ENCODE data around the gene CCKAR. TPM values are rescaled to one million over a fixed set of nuclear protein-coding genes. Genes with fewer than 3 reads are reported as not detected.

CCKAR gene
- total RNA-seq, 5 donors from 2014 or later (not counting 1 experiment from before 2014, with no cell fraction given): not detected

DNA sequence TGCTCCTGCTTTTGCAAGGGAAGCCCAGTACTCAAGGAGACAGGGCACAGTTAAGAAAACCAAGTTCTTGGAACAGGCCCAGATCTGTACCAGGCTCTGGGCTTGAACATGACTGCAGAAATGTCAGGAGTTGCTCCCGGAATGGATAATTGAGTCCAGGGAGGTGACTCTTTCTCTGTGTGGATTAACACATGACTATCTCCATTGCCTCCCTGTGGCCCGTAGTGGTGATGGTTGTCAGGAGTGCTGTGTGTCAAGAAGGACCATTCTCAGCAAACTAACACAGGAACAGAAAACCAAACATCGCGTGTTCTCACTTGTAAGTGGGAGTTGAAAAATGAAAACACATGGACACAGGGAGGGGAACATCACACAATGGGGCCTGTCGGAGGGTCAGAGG, 39.9 kb downstream of the CCKAR start:
- Mint-ChIP-seq H3K4me1 (no peaks in the 10 kb centered on the region), H3K27ac (no peak overlapping the region), H3K9me3 (no peaks in the 10 kb centered on the region), H3K27me3 (peaks cover 0 to 6% of the 10 kb centered on the region in 2 donors), H3K4me3 (no peak overlapping the region), H3K36me3 (no peaks in the 10 kb centered on the region)
- no peaks in the 10 kb centered on the region for H3K9me3 ChIP-seq
- H3K27ac ChIP-seq (ENCODE audit: low read length): no peak overlapping the region
- H3K27me3 ChIP-seq (replicated peaks in 1 of 2; ENCODE audit: control insufficient read depth in 2 of 2, extremely low read depth in 1 of 2, insufficient read depth in 2 of 2, low read length in 1 of 2): peaks cover 0 to 6% of the 10 kb centered on the region in 2 experiments
- no peaks in the 10 kb centered on the region for H3K4me1 ChIP-seq (ENCODE audit: control insufficient read depth in 1 of 2, extremely low read depth in 1 of 2, insufficient read depth in 2 of 2, low read length in 2 of 2)
- CTCF ChIA-PET: no interaction called here
- POLR2A ChIA-PET: no interaction called here
- ATAC-seq (replicated peaks in 1 of 4) (no peak), DNase-seq (no peak)
- no peak overlapping the region for H3K4me3 ChIP-seq (ENCODE audit: control insufficient read depth in 1 of 2, extremely low read depth in 1 of 2, low read length in 1 of 2)
- H3K36me3 ChIP-seq (ENCODE audit: control insufficient read depth in 2 of 2, extremely low read depth in 1 of 2, insufficient read depth in 1 of 2, low read length in 1 of 2): no peaks in the 10 kb centered on the region
- WGBS (ENCODE audit: insufficient coverage): no CpG with 5 or more reads among the region's 5 CpGs

DNA sequence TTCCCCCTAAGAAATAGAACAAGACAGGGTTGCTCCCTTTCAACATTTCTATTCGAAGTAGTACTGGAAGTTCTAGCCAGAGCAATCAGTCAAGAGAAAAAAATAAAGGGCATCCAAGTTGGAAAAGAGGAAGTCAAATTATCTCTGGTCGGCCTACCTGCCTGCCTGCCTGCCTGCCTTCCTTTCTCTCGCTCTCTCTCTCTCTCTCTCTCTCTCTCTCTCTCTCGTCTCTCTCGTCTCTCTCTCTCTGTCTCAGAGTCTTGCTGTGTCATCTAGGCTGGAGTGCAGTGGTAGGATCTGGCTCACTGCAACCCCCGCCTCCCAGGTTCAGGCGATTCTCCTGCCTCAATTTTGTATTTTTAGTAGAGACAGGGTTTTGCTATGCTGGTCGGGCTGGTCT, 42.9 kb downstream of the CCKAR start:
- Mint-ChIP-seq H3K27me3 (peaks cover 0 to 10% of the 10 kb centered on the region in 2 donors), H3K36me3 (peaks cover 4% of the 10 kb centered on the region), H3K9me3 (peaks cover 0 to 8% (median 7%) of the 10 kb centered on the region in 3 donors), H3K4me1 (no peaks in the 10 kb centered on the region), H3K4me3 (no peak overlapping the region), H3K27ac (no peak overlapping the region)
- H3K9me3 ChIP-seq: no peaks in the 10 kb centered on the region
- H3K27ac ChIP-seq (ENCODE audit: low read length): no peak overlapping the region
- H3K4me3 ChIP-seq (ENCODE audit: control insufficient read depth in 1 of 2, extremely low read depth in 1 of 2, low read length in 1 of 2): no peak overlapping the region
- WGBS (ENCODE audit: insufficient coverage): 0% methylated on average over 1 of the region's 8 CpGs
- no peak for ATAC-seq (replicated peaks in 1 of 4)
- no peaks in the 10 kb centered on the region for H3K4me1 ChIP-seq (ENCODE audit: control insufficient read depth in 1 of 2, extremely low read depth in 1 of 2, insufficient read depth in 2 of 2, low read length in 2 of 2)
- no peaks in the 10 kb centered on the region for H3K36me3 ChIP-seq (ENCODE audit: control insufficient read depth in 2 of 2, extremely low read depth in 1 of 2, insufficient read depth in 1 of 2, low read length in 1 of 2)
- ChIA-PET CTCF (no interaction called here), POLR2A (no interaction called here)
- DNase-seq: no peak
- H3K27me3 ChIP-seq (replicated peaks in 1 of 2; ENCODE audit: control insufficient read depth in 2 of 2, extremely low read depth in 1 of 2, insufficient read depth in 2 of 2, low read length in 1 of 2): peaks cover 0 to 2% of the 10 kb centered on the region in 2 experiments

DNA sequence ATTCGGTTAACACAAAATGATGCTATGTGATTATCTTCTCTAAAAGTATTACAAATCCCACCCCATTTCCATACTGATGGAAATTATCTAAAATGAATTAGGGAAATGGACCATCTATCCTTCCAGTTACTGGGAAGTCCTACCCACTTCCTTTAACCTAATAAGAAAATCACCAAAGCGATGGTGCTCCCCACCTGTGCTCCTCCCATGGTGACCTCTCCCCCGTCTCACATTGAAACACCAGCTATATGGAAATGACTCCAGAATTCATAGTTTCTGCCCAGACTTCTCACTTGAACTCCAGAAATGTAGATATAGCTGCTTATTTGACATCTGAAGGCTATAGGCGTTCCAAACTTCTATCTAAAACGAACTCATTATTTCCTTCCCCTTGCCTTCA, 48.5 kb downstream of the CCKAR start:
- Histone ChIP-seq H3K27ac (ENCODE audit: low read length) (no peak overlapping the region), H3K9me3 (no peaks in the 10 kb centered on the region), H3K27me3 (replicated peaks in 1 of 2; ENCODE audit: control insufficient read depth in 2 of 2, extremely low read depth in 1 of 2, insufficient read depth in 2 of 2, low read length in 1 of 2) (peaks cover 0 to 2% of the 10 kb centered on the region in 2 experiments), H3K36me3 (ENCODE audit: control insufficient read depth in 2 of 2, extremely low read depth in 1 of 2, insufficient read depth in 1 of 2, low read length in 1 of 2) (no peaks in the 10 kb centered on the region), H3K4me1 (ENCODE audit: control insufficient read depth in 1 of 2, extremely low read depth in 1 of 2, insufficient read depth in 2 of 2, low read length in 2 of 2) (no peaks in the 10 kb centered on the region), H3K4me3 (ENCODE audit: control insufficient read depth in 1 of 2, extremely low read depth in 1 of 2, low read length in 1 of 2) (no peak overlapping the region)
- no peak for ATAC-seq (replicated peaks in 1 of 4)
- CTCF ChIA-PET: interaction anchor here in 1 of 2 donors (0.6 kb wide), 2 partner anchors 29 to 43 kb away, joined by 3 to 4 read pairs; no protein-coding TSS in a partner anchor
- Mint-ChIP-seq H3K4me1 (no peaks in the 10 kb centered on the region), H3K4me3 (no peak overlapping the region), H3K9me3 (peaks cover 0 to 8% (median 7%) of the 10 kb centered on the region in 3 donors), H3K36me3 (peaks cover 4% of the 10 kb centered on the region), H3K27me3 (peaks cover 0 to 10% of the 10 kb centered on the region in 2 donors), H3K27ac (no peak overlapping the region)
- no peak for DNase-seq
- POLR2A ChIA-PET: no interaction called here
- 100% methylated on average over 3 of the region's 5 CpGs for WGBS (ENCODE audit: insufficient coverage)

DNA sequence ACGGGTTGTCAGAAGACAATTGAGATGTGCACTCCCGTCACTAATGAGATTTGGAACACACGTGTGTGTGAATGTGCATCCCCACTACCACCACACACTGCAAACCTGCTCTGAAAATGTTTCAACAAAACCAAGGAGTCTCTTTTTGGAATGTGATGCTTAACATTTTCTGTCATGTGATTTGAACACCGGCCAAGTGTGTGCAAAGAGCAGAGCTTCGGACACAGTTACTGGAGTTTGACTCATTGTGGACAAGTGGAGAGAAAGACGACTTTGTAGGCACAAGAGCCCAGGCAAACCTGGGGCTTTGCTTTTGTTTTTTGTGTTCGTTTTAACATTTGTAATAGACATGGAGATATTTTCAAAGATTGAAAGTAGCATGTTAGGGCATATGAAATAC, 49.2 kb downstream of the CCKAR start:
- no peaks in the 10 kb centered on the region for H3K4me1 Mint-ChIP-seq

DNA sequence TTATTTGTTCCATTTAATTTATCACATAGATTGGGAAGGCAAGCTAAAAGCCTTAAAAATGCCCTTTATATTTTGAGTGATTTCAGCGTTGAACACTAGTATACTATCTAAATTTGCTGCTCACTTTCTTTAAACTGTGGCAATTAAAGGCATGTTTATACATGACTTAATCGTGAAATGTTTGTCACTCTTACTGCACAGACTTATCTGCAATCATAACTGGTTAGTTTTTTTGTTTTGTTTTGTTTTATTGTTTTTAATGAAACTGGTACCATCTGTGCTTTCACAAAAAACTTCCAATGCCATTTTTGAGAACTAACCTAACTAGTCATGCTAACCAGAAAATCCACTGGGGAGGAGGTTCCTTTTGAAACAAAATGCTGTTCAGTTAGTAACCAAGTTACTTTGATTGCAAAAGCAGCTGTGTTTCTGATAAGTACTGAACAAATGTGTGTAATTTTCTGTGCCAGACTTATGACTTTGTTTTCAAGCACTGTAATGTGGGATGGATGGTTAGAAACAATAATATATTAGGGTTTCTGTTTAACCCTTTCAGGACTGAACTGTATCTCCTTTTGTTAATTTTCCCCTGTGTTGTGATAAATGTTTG, 56.1 kb downstream of the CCKAR start:
- H3K4me3 ChIP-seq (ENCODE audit: control insufficient read depth in 1 of 2, extremely low read depth in 1 of 2, low read length in 1 of 2): no peak overlapping the region
- peaks cover 50% of the 10 kb centered on the region for H3K36me3 Mint-ChIP-seq
- no peak overlapping the region for H3K27ac Mint-ChIP-seq
- no CpG with 5 or more reads among the region's 2 CpGs for WGBS (ENCODE audit: insufficient coverage)
- H3K9me3 Mint-ChIP-seq: no peaks in the 10 kb centered on the region
- CTCF ChIA-PET: no interaction called here
- no peaks in the 10 kb centered on the region for H3K27me3 Mint-ChIP-seq
- ATAC-seq (replicated peaks in 1 of 4): no peak
- POLR2A ChIA-PET: no interaction called here
- no peaks in the 10 kb centered on the region for H3K9me3 ChIP-seq
- H3K4me1 Mint-ChIP-seq: no peaks in the 10 kb centered on the region
- no peaks in the 10 kb centered on the region for H3K4me1 ChIP-seq (ENCODE audit: control insufficient read depth in 1 of 2, extremely low read depth in 1 of 2, insufficient read depth in 2 of 2, low read length in 2 of 2)
- peaks cover 2 to 29% of the 10 kb centered on the region in 2 donors for H3K36me3 ChIP-seq (ENCODE audit: control insufficient read depth in 2 of 2, extremely low read depth in 1 of 2, insufficient read depth in 1 of 2, low read length in 1 of 2)
- no peak overlapping the region for H3K27ac ChIP-seq (ENCODE audit: low read length)
- H3K4me3 Mint-ChIP-seq: no peak overlapping the region
- DNase-seq: no peak
- H3K27me3 ChIP-seq (replicated peaks in 1 of 2; ENCODE audit: control insufficient read depth in 2 of 2, extremely low read depth in 1 of 2, insufficient read depth in 2 of 2, low read length in 1 of 2): no peaks in the 10 kb centered on the region

More for the DNA sequence above, 49.2 kb downstream of the CCKAR start:
- CTCF ChIA-PET: no interaction called here
- peaks cover 0 to 4% of the 10 kb centered on the region in 2 donors for H3K27me3 Mint-ChIP-seq
- peaks cover 4% of the 10 kb centered on the region for H3K36me3 Mint-ChIP-seq
- Histone ChIP-seq H3K4me1 (ENCODE audit: control insufficient read depth in 1 of 2, extremely low read depth in 1 of 2, insufficient read depth in 2 of 2, low read length in 2 of 2) (no peaks in the 10 kb centered on the region), H3K27me3 (replicated peaks in 1 of 2; ENCODE audit: control insufficient read depth in 2 of 2, extremely low read depth in 1 of 2, insufficient read depth in 2 of 2, low read length in 1 of 2) (peaks cover 0 to 2% of the 10 kb centered on the region in 2 experiments), H3K27ac (ENCODE audit: low read length) (no peak overlapping the region), H3K36me3 (ENCODE audit: control insufficient read depth in 2 of 2, extremely low read depth in 1 of 2, insufficient read depth in 1 of 2, low read length in 1 of 2) (no peaks in the 10 kb centered on the region), H3K4me3 (ENCODE audit: control insufficient read depth in 1 of 2, extremely low read depth in 1 of 2, low read length in 1 of 2) (no peak overlapping the region), H3K9me3 (no peaks in the 10 kb centered on the region)
- H3K9me3 Mint-ChIP-seq: peaks cover 0 to 8% (median 7%) of the 10 kb centered on the region in 3 donors
- H3K4me3 Mint-ChIP-seq: no peak overlapping the region
- no peak overlapping the region for H3K27ac Mint-ChIP-seq
- POLR2A ChIA-PET: no interaction called here
- DNase-seq (no peak), ATAC-seq (replicated peaks in 1 of 4) (no peak)
- 100% methylated on average over 3 of the region's 7 CpGs for WGBS (ENCODE audit: insufficient coverage)

DNA sequence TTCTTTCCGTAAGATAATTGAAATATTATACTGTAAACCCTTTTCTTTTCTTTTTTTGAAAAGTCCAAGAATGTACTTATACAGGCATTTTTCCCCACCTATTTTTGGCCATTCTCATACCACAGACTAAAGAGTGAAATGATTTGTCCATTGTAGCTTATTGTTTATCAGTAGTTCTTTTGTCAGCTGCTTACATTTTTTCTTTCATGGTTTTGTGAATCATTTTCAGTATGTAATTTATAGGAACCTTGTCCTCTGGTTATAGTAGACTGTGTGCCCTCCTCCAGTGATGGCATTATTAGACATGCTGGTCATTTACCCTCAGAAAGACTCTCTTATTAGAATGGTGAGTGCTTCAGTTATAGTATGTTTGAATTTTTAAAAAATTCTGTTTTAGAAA, 56.7 kb downstream of the CCKAR start:
- Mint-ChIP-seq H3K27me3 (no peaks in the 10 kb centered on the region), H3K4me3 (no peak overlapping the region), H3K4me1 (no peaks in the 10 kb centered on the region), H3K9me3 (no peaks in the 10 kb centered on the region), H3K27ac (no peak overlapping the region), H3K36me3 (peaks cover 52% of the 10 kb centered on the region)
- Histone ChIP-seq H3K9me3 (no peaks in the 10 kb centered on the region), H3K4me3 (ENCODE audit: control insufficient read depth in 1 of 2, extremely low read depth in 1 of 2, low read length in 1 of 2) (no peak overlapping the region), H3K4me1 (ENCODE audit: control insufficient read depth in 1 of 2, extremely low read depth in 1 of 2, insufficient read depth in 2 of 2, low read length in 2 of 2) (no peaks in the 10 kb centered on the region), H3K27me3 (replicated peaks in 1 of 2; ENCODE audit: control insufficient read depth in 2 of 2, extremely low read depth in 1 of 2, insufficient read depth in 2 of 2, low read length in 1 of 2) (no peaks in the 10 kb centered on the region), H3K36me3 (ENCODE audit: control insufficient read depth in 2 of 2, extremely low read depth in 1 of 2, insufficient read depth in 1 of 2, low read length in 1 of 2) (peaks cover 2 to 32% of the 10 kb centered on the region in 2 donors), H3K27ac (ENCODE audit: low read length) (no peak overlapping the region)
- no peak for ATAC-seq (replicated peaks in 1 of 4)
- WGBS (ENCODE audit: insufficient coverage): no CpG with 5 or more reads among the region's 1 CpG
- no peak for DNase-seq
- ChIA-PET POLR2A (no interaction called here), CTCF (interaction anchor here (0.6 to 1.1 kb wide), 4 partner anchors 25 to 591 kb away, joined by 3 to 6 read pairs (median 4); no protein-coding TSS in a partner anchor)
